IMR-90 (cell line): ENCODE results near the gene C11orf98. TPM values are rescaled to one million over a fixed set of nuclear protein-coding genes. Genes with fewer than 3 reads are reported as not detected.

Experiments
- ATAC-seq: fragments of 200-7000 bp; cut with Tn5 transposase; 2 replicates; pipeline ENCODE4 v1.9.1; 2020; ENCODE audit warnings: low read depth, mild to moderate bottlenecking, moderate library complexity
- BruUV-seq: library from RNA; stranded (reverse); fragments of 400-500 nt; replicated peaks from 2 replicates; lab custom pipeline; 2021; lab: Mats Ljungman, UMichigan
- CTCF ChIA-PET: fragments of 300-600 bp; formaldehyde crosslinking; extraction: SDS; loops from one replicate; lab custom pipeline; 2021; ENCODE audit warnings: antibody characterized with exemption; lab: Yijun Ruan, JAX
- POLR2A ChIA-PET: fragments of 300-600 bp; sonication (Branson Sonifier 250); formaldehyde crosslinking; loops from one replicate; lab custom pipeline; 2022; ENCODE audit warnings: antibody characterized with exemption; ENCODE audit not compliant: unreplicated experiment; lab: Charles Lee
- DNase-seq: peaks from one replicate; pipeline ENCODE4 v3.0.0; 2013
- H2AFZ ChIP-seq: replicated peaks from 2 replicates; pipeline ENCODE3; 2013; ENCODE audit warnings: low read length, mild to moderate bottlenecking; ENCODE audit not compliant: poor library complexity
- H2AK5ac ChIP-seq: 2 replicates; pipeline ENCODE4 v1.6.1; 2013; ENCODE audit warnings: low read depth, low read length, inconsistent platforms
- H2AK9ac ChIP-seq: replicated peaks from 2 replicates; pipeline ENCODE3; 2013; ENCODE audit warnings: mild to moderate bottlenecking, low read depth, low read length, moderate library complexity; ENCODE audit not compliant: poor library complexity
- H2BK120ac ChIP-seq: 2 replicates; pipeline ENCODE4 v1.6.1; 2013; ENCODE audit warnings: low read depth, low read length, inconsistent platforms
- H2BK15ac ChIP-seq: 3 replicates; pipeline ENCODE4 v1.6.1; 2013; ENCODE audit warnings: low read depth, low read length, inconsistent platforms
- H2BK20ac ChIP-seq: 2 replicates; pipeline ENCODE4 v1.6.1; 2013; ENCODE audit warnings: low read depth, mild to moderate bottlenecking, inconsistent platforms, low read length, moderate library complexity
- H2BK5ac ChIP-seq: 2 replicates; pipeline ENCODE4 v1.6.1; 2013; ENCODE audit warnings: mild to moderate bottlenecking, low read depth, low read length, inconsistent platforms; ENCODE audit not compliant: poor library complexity, severe bottlenecking
- H3K14ac ChIP-seq: replicated peaks from 2 replicates; pipeline ENCODE4 v1.6.1; 2013; ENCODE audit warnings: low read depth, low read length, inconsistent platforms
- H3K18ac ChIP-seq: 2 replicates; pipeline ENCODE4 v1.6.1; 2013; ENCODE audit warnings: low read depth, low read length, control low read depth
- H3K23ac ChIP-seq: 2 replicates; pipeline ENCODE4 v1.6.1; 2013; ENCODE audit warnings: low read depth, low read length, inconsistent platforms
- H3K27ac ChIP-seq: 2 replicates; pipeline ENCODE4 v1.5.1; 2013; ENCODE audit warnings: mild to moderate bottlenecking, control low read depth, low read length; ENCODE audit not compliant: insufficient read depth
- H3K27me3 ChIP-seq: 2 replicates; pipeline ENCODE4 v1.6.1; 2013; ENCODE audit warnings: low read length; ENCODE audit not compliant: control insufficient read depth, insufficient read depth
- H3K36me3 ChIP-seq: 2 replicates; pipeline ENCODE4 v1.6.1; 2013; ENCODE audit warnings: low read length, mixed read lengths; ENCODE audit not compliant: control insufficient read depth, insufficient read depth
- H3K4ac ChIP-seq: 2 replicates; pipeline ENCODE4 v1.6.1; 2013; ENCODE audit warnings: low read depth, low read length, inconsistent platforms
- H3K4me1 ChIP-seq: 2 replicates; pipeline ENCODE4 v1.6.1; 2013; ENCODE audit warnings: low read length, mixed read lengths; ENCODE audit not compliant: control insufficient read depth, insufficient read depth
- H3K4me2 ChIP-seq: 2 replicates; pipeline ENCODE4 v1.6.1; 2013; ENCODE audit warnings: low read depth, mild to moderate bottlenecking, control low read depth, low read length, moderate library complexity
- H3K4me3 ChIP-seq: 2 replicates; pipeline ENCODE4 v1.5.1; 2013; ENCODE audit warnings: low read depth, mild to moderate bottlenecking, control low read depth, low read length, moderate library complexity; ENCODE audit not compliant: insufficient read depth
- H3K56ac ChIP-seq: 2 replicates; pipeline ENCODE4 v1.6.1; 2013; ENCODE audit warnings: low read length, inconsistent platforms; ENCODE audit not compliant: insufficient read depth; ENCODE audit errors: extremely low read depth
- H3K79me1 ChIP-seq, 2 experiments: 2 replicates each; pipeline ENCODE4 v1.6.1; 2013; ENCODE audit warnings: low read length in 2 of 2, inconsistent platforms in 1 of 2, low read depth in 1 of 2
- H3K9ac ChIP-seq: 2 replicates; pipeline ENCODE4 v1.6.1; 2013; ENCODE audit warnings: low read depth, low read length, control low read depth
- H3K9me1 ChIP-seq: 2 replicates; pipeline ENCODE4 v1.6.1; 2013; ENCODE audit warnings: low read length, inconsistent platforms; ENCODE audit not compliant: insufficient read depth
- H3K9me3 ChIP-seq: 2 replicates; pipeline ENCODE4 v1.6.1; 2013; ENCODE audit warnings: low read length; ENCODE audit not compliant: control insufficient read depth, insufficient read depth
- H4K20me1 ChIP-seq: 2 replicates; pipeline ENCODE4 v1.6.1; 2013; ENCODE audit warnings: low read length, inconsistent platforms; ENCODE audit not compliant: insufficient read depth
- H4K5ac ChIP-seq: 2 replicates; pipeline ENCODE4 v1.6.1; 2013; ENCODE audit warnings: mild to moderate bottlenecking, low read depth, low read length, control low read depth
- H4K8ac ChIP-seq, 2 experiments: 2 replicates each; pipeline ENCODE4 v1.6.1; 2013; ENCODE audit warnings: low read depth in 2 of 2, low read length in 2 of 2, control low read depth in 1 of 2, inconsistent platforms in 1 of 2
- H4K91ac ChIP-seq: 2 replicates; pipeline ENCODE4 v1.6.1; 2013; ENCODE audit warnings: low read depth, low read length, inconsistent platforms; ENCODE audit not compliant: insufficient read depth
- CEBPB ChIP-seq: IDR thresholded peaks from 2 replicates; pipeline ENCODE4 v1.6.1; 2012; ENCODE audit warnings: low read depth, low read length, improper control_type of control experiment
- CHD1 ChIP-seq: IDR thresholded peaks from 2 replicates; pipeline ENCODE4 v1.6.1; 2012; ENCODE audit warnings: low read depth, low read length, improper control_type of control experiment
- MAFK ChIP-seq: IDR thresholded peaks from 2 replicates; pipeline ENCODE4 v1.6.1; 2012; ENCODE audit warnings: low read depth, low read length, improper control_type of control experiment
- NFE2L2 ChIP-seq: fragments of 150-350 bp; IDR thresholded peaks from 2 replicates; pipeline ENCODE4 v1.6.1; 2016; ENCODE audit warnings: low read depth, mild to moderate bottlenecking, low read length
- POLR2A ChIP-seq: IDR thresholded peaks from 2 replicates; pipeline ENCODE4 v1.6.1; 2012; ENCODE audit warnings: mild to moderate bottlenecking, low read depth, low read length
- RAD21 ChIP-seq: IDR thresholded peaks from 2 replicates; pipeline ENCODE4 v1.6.1; 2012; ENCODE audit warnings: low read length, improper control_type of control experiment
- RCOR1 ChIP-seq: IDR thresholded peaks from 2 replicates; pipeline ENCODE4 v1.6.1; 2012; ENCODE audit warnings: mild to moderate bottlenecking, low read length, improper control_type of control experiment; ENCODE audit not compliant: insufficient replicate concordance
- RFX5 ChIP-seq: IDR thresholded peaks from 2 replicates; pipeline ENCODE4 v1.8.0; 2012; ENCODE audit warnings: low read depth, mild to moderate bottlenecking, low read length, moderate library complexity
- SMC3 ChIP-seq: fragments of 150-350 bp; IDR thresholded peaks from 2 replicates; pipeline ENCODE4 v1.6.1; 2016; ENCODE audit warnings: low read depth, mild to moderate bottlenecking, antibody characterized with exemption, low read length, moderate library complexity
- WGBS, 2 experiments: methylation state at CpG; one replicate each; pipeline versions ENCODE4 v1.1.5 to v1.1.7; 2013; ENCODE audit warnings: missing lambda C conversion rate in 2 of 2; ENCODE audit not compliant: insufficient read length in 1 of 2; ENCODE audit errors: extremely low coverage in 2 of 2; 5-methylcytosine and 5-hydroxymethylcytosine counted together
- dilution Hi-C: fragments of 300-500 bp; cut with HindIII; formaldehyde crosslinking; loops from one replicate; pipeline ENCODE4 v1.14.3; 2018; ENCODE audit warnings: low sequenced_read_pairs; ENCODE audit not compliant: unreplicated experiment
- in situ Hi-C: fragments of 300-500 bp; cut with MboI; formaldehyde crosslinking; loops from 3 replicates; pipeline ENCODE4 v1.14.3; 2019; ENCODE audit warnings: low sequenced_read_pairs, inconsistent platforms, mixed read lengths
- intact Hi-C: fragments of 100-400 bp; cut with micrococcal nuclease; formaldehyde crosslinking; loops from 2 replicates; pipeline ENCODE4 v1.10.0; 2022
- polyA plus RNA-seq, 3 experiments: library from polyadenylated mRNA; depleted of rRNA; stranded (reverse); fragments of >200 nt; gene quantifications; 2 replicates each; pipeline ENCODE4 v1.2.3, GENCODE V29; 2012; ENCODE audit warnings: low replicate concordance in 1 of 3
- total RNA-seq: library from RNA; depleted of rRNA; stranded (reverse); fragments of >200 nt; gene quantifications from 2 replicates; pipeline ENCODE4 v1.2.3, GENCODE V29; 2012
- TF ChIP-seq, protein P1 (sequence below): conservative IDR thresholded peaks from 2 replicates; pipeline ENCODE4 v1.5.1; 2012; ENCODE audit warnings: mild to moderate bottlenecking, low read depth, low read length, improper control_type of control experiment
- TF ChIP-seq, protein P2 (sequence below): fragments of 150-350 bp; IDR thresholded peaks from 2 replicates; pipeline ENCODE4 v1.6.1; 2017; ENCODE audit warnings: mild to moderate bottlenecking, antibody characterized with exemption, low read length, low read depth
- TF ChIP-seq, protein P3 (sequence below): fragments of 150-350 bp; IDR thresholded peaks from 2 replicates; pipeline ENCODE4 v1.6.1; 2016; ENCODE audit warnings: low read depth, mild to moderate bottlenecking, low read length, moderate library complexity, borderline replicate concordance

The C11orf98 gene
- total and polyA plus RNA-seq, 2 of the 4 experiments (the other 2 are of a cell fraction), result 41.2 to 62.3 TPM

DNA sequence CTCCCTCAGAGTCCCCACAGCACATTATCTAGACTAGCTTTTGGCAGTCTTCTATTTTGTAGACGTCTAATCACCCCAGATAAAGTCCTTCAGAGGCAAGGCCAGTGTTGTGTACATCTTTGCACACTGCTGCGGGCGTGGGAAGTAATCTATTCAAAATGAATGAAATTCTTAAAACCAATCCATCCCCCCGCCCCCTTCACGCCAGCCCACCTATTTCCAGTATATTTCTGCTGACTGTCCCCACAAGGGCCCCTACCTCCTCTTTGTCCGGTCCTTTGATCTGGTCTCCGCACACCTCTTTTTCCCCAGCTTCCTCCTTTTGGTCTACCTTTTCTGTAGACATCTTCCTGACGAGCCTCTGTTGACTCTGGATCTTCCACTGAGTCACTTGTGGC, 41.8 kb upstream of the C11orf98 start:
- ChIA-PET POLR2A (no interaction called here), CTCF (interaction anchor here (1.9 kb wide), 1 partner anchor 12 kb away, joined by 6 read pairs; no protein-coding TSS in a partner anchor)
- BruUV-seq, result no TSS peak
- H3K27me3 ChIP-seq, result no peaks in the 10 kb centered on the region
- H2AFZ ChIP-seq, result peak overlapping the region; percentile 95
- dilution Hi-C loops, result no loop called here
- H3K9ac ChIP-seq, result peak overlapping the region; percentile 46; the same call in 1 of the 2 replicates
- H3K18ac ChIP-seq, result no peak overlapping the region
- H3K9me3 ChIP-seq, result no peaks in the 10 kb centered on the region
- WGBS, 2 experiments, result 100% methylated on average over 1 of the region's 8 CpGs; no CpG with 5 or more reads in 1 of the 2 experiments
- TF ChIP-seq RFX5, result no peak
- no peak for TF ChIP-seq NFE2L2
- TF ChIP-seq CHD1, result no peak
- no peak for TF ChIP-seq SMC3
- no peak for TF ChIP-seq POLR2A
- TF ChIP-seq RCOR1, result no peak
- no peak for TF ChIP-seq RAD21
- TF ChIP-seq MAFK, result no peak
- TF ChIP-seq, protein P1, sequence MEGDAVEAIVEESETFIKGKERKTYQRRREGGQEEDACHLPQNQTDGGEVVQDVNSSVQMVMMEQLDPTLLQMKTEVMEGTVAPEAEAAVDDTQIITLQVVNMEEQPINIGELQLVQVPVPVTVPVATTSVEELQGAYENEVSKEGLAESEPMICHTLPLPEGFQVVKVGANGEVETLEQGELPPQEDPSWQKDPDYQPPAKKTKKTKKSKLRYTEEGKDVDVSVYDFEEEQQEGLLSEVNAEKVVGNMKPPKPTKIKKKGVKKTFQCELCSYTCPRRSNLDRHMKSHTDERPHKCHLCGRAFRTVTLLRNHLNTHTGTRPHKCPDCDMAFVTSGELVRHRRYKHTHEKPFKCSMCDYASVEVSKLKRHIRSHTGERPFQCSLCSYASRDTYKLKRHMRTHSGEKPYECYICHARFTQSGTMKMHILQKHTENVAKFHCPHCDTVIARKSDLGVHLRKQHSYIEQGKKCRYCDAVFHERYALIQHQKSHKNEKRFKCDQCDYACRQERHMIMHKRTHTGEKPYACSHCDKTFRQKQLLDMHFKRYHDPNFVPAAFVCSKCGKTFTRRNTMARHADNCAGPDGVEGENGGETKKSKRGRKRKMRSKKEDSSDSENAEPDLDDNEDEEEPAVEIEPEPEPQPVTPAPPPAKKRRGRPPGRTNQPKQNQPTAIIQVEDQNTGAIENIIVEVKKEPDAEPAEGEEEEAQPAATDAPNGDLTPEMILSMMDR, result no peak
- TF ChIP-seq, protein P2, sequence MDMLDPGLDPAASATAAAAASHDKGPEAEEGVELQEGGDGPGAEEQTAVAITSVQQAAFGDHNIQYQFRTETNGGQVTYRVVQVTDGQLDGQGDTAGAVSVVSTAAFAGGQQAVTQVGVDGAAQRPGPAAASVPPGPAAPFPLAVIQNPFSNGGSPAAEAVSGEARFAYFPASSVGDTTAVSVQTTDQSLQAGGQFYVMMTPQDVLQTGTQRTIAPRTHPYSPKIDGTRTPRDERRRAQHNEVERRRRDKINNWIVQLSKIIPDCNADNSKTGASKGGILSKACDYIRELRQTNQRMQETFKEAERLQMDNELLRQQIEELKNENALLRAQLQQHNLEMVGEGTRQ, result no peak
- TF ChIP-seq CEBPB, result no peak
- TF ChIP-seq, protein P3, sequence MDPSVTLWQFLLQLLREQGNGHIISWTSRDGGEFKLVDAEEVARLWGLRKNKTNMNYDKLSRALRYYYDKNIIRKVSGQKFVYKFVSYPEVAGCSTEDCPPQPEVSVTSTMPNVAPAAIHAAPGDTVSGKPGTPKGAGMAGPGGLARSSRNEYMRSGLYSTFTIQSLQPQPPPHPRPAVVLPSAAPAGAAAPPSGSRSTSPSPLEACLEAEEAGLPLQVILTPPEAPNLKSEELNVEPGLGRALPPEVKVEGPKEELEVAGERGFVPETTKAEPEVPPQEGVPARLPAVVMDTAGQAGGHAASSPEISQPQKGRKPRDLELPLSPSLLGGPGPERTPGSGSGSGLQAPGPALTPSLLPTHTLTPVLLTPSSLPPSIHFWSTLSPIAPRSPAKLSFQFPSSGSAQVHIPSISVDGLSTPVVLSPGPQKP, result no peak
- H3K23ac ChIP-seq, result peak overlapping the region; percentile 96
- H3K14ac ChIP-seq, result peak overlapping the region; percentile 55; the same call in 1 of the 2 replicates
- no peak overlapping the region for H3K4me3 ChIP-seq
- H4K5ac ChIP-seq, result peak overlapping the region; percentile 33; the same call in 1 of the 2 replicates
- peaks cover 18 to 53% of the 10 kb centered on the region in 2 experiments for H3K79me1 ChIP-seq
- no peak overlapping the region for H3K56ac ChIP-seq
- peak overlapping the region; percentile 94; the same call in 1 of the 2 replicates for H3K4me2 ChIP-seq
- in situ Hi-C loops, result no loop called here
- peak overlapping the region; percentile 52; the same call in 1 of the 2 replicates for H4K91ac ChIP-seq
- H4K8ac ChIP-seq, result peak overlapping the region; percentile 80 to 83
- peaks cover 16% of the 10 kb centered on the region for H3K4me1 ChIP-seq
- no peaks in the 10 kb centered on the region for H4K20me1 ChIP-seq
- ATAC-seq (no peak), DNase-seq (no peak)
- peak overlapping the region; percentile 67; the same call in 1 of the 2 replicates for H2AK5ac ChIP-seq
- H3K4ac ChIP-seq, result peak overlapping the region; percentile 84
- H2BK20ac ChIP-seq, result no peak overlapping the region
- H2BK5ac ChIP-seq, result no peak overlapping the region
- H2BK15ac ChIP-seq, result no peak overlapping the region
- H2BK120ac ChIP-seq, result no peak overlapping the region
- H3K9me1 ChIP-seq, result peaks cover 17% of the 10 kb centered on the region
- peak overlapping the region; percentile 89 for H2AK9ac ChIP-seq
- intact Hi-C loops, result no loop called here
- peak overlapping the region; percentile 33; the same call in 1 of the 2 replicates for H3K27ac ChIP-seq
- H3K36me3 ChIP-seq, result peaks cover 16% of the 10 kb centered on the region
